HepG2 (cell line): ENCODE measurements around the gene NDE1. TPM values are rescaled to one million over a fixed set of nuclear protein-coding genes. Genes with fewer than 3 reads are reported as not detected.

Experiments
- BRD4 ChIP-seq: sonication (generic); formaldehyde crosslinking; IDR thresholded peaks from 2 replicates; pipeline ENCODE4 v1.4.0; 2020; ENCODE audit warnings: missing genetic modification reagents
- CBX5 ChIP-seq: sonication (generic); formaldehyde crosslinking; IDR thresholded peaks from 2 replicates; pipeline ENCODE4 v1.4.0; 2020; ENCODE audit warnings: missing genetic modification reagents, borderline replicate concordance
- ESRRA ChIP-seq: sonication (generic); formaldehyde crosslinking; IDR thresholded peaks from 2 replicates; pipeline ENCODE4 v1.5.1; 2020; ENCODE audit warnings: mild to moderate bottlenecking, low read depth, missing genetic modification reagents
- KLF6 ChIP-seq: IDR thresholded peaks from 2 replicates; pipeline ENCODE4 v1.8.0; 2016; ENCODE audit warnings: missing biosample characterization, missing genetic modification reagents
- NCOA5 ChIP-seq: sonication (generic); formaldehyde crosslinking; IDR thresholded peaks from 2 replicates; pipeline ENCODE4 v1.4.0; 2020; ENCODE audit warnings: missing genetic modification reagents
- PHF8 ChIP-seq: sonication (generic); formaldehyde crosslinking; IDR thresholded peaks from 2 replicates; pipeline ENCODE4 v1.5.0; 2020; ENCODE audit warnings: missing genetic modification reagents
- TCF12 ChIP-seq, 2 experiments: fragments of 450-650 bp in 1 of 2; sonication (generic) in 1 of 2; formaldehyde crosslinking in 1 of 2; IDR thresholded peaks; 2 replicates each; pipeline versions ENCODE4 v1.6.1 to v1.8.0; 2017 to 2022; ENCODE audit warnings: antibody characterized with exemption in 1 of 2, mild to moderate bottlenecking in 1 of 2, missing genetic modification reagents in 1 of 2, moderate library complexity in 1 of 2
- U2AF2 ChIP-seq: fragments of 200-400 bp; formaldehyde crosslinking; IDR thresholded peaks from 2 replicates; pipeline ENCODE4 v1.6.1; 2017; ENCODE audit warnings: low read depth, mild to moderate bottlenecking, low read length
- ZNF326 ChIP-seq: sonication (generic); formaldehyde crosslinking; IDR thresholded peaks from 2 replicates; pipeline ENCODE4 v1.4.0; 2020; ENCODE audit warnings: missing genetic modification reagents, borderline replicate concordance
- ZNF549 ChIP-seq: sonication (generic); formaldehyde crosslinking; IDR thresholded peaks from 2 replicates; pipeline ENCODE4 v1.5.0; 2020; ENCODE audit warnings: missing genetic modification reagents
- polyA plus RNA-seq, 8 experiments: library from polyadenylated mRNA; depleted of rRNA in 3 of 8; stranded (reverse) in 7 of 8; unstranded in 1 of 8; fragments of >200 nt; fragmentation: Illumina TruSeq in 4 of 8; extraction: Trizol in 4 of 8; gene quantifications; 2 replicates each; pipeline versions ENCODE4 v1.2.1 to v1.2.3, GENCODE V29; 2011 to 2016; ENCODE audit warnings: low read depth in 4 of 8, missing spikeins in 1 of 8, mixed read lengths in 1 of 8; ENCODE audit not compliant: insufficient read depth in 1 of 8
- total RNA-seq, 5 experiments: library from RNA; depleted of rRNA; stranded (reverse); fragments of >200 nt; fragmentation: Illumina TruSeq; extraction: Trizol; gene quantifications; 2 replicates each; pipeline ENCODE4 v1.2.3, GENCODE V29; 2016; ENCODE audit warnings: low read depth in 1 of 5
- TF ChIP-seq, protein P1 (sequence below): sonication (generic); formaldehyde crosslinking; IDR thresholded peaks from 2 replicates; pipeline ENCODE4 v1.5.0; 2020; ENCODE audit warnings: missing genetic modification reagents, mild to moderate bottlenecking, borderline replicate concordance
- TF ChIP-seq, protein P2 (sequence below): sonication (generic); formaldehyde crosslinking; conservative IDR thresholded peaks from 2 replicates; pipeline ENCODE4 v1.8.0; 2022; ENCODE audit warnings: mild to moderate bottlenecking, moderate library complexity, missing genetic modification reagents
- TF ChIP-seq, protein P3 (sequence below): sonication (generic); formaldehyde crosslinking; IDR thresholded peaks from 2 replicates; pipeline ENCODE4 v1.9.0; 2021; ENCODE audit warnings: missing genetic modification reagents, mild to moderate bottlenecking, borderline replicate concordance
- TF ChIP-seq, protein P4 (sequence below): sonication (generic); formaldehyde crosslinking; IDR thresholded peaks from 2 replicates; pipeline ENCODE4 v1.4.0; 2020; ENCODE audit warnings: mild to moderate bottlenecking, missing genetic modification reagents
- TF ChIP-seq, protein P5 (sequence below): sonication (generic); formaldehyde crosslinking; IDR thresholded peaks from one replicate; pipeline ENCODE4 v1.5.1; 2020; ENCODE audit warnings: mild to moderate bottlenecking, missing genetic modification reagents; ENCODE audit errors: not compliant biosample characterization

Gene NDE1
- total and polyA plus RNA-seq, 2 of the 13 experiments (the other 11 are each of a cell fraction or from before 2014, with no cell fraction given) = 40.9 to 72.5 TPM

DNA sequence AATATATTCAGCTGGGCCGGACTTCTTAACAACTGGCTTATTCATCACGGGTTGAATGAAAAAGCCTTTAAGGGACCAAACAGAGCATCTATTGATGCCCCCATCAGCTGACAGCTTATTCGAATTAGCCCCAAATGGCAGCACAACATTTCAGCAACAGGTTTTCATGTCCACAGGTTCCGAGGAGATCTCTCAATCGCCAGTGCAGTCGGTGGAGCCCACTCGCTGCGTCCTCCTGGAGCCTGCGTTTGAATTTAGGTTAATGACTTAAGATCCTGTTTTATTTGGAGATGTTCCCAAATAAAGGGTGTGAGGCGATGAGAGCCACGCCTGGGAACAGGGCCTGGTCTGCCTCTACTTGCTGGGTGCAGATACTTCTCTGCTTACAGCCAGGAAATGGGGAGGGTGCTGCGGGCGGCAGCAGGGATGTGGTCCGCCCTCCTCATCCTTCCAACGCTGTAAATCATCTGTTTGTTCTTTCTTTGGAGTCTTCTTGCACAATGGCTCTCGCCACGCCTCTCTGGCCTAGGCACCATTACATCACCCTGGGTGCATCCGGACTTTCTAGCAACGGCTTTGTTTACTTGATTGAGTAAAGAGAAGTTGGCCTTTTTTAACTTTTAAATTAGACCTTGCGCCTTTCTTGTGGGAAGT is 22.6 kb downstream of the NDE1 start (continued):
- TF ChIP-seq, protein P1, sequence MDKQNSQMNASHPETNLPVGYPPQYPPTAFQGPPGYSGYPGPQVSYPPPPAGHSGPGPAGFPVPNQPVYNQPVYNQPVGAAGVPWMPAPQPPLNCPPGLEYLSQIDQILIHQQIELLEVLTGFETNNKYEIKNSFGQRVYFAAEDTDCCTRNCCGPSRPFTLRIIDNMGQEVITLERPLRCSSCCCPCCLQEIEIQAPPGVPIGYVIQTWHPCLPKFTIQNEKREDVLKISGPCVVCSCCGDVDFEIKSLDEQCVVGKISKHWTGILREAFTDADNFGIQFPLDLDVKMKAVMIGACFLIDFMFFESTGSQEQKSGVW (CRISPR knock-in tag) = no peak
- TF ChIP-seq CBX5 (CRISPR knock-in tag) (peak; percentile 100), NCOA5 (CRISPR knock-in tag) (peak; percentile 17; the same call in 1 of the 2 replicates), ESRRA (CRISPR knock-in tag) (no peak), TCF12 (IDR thresholded peaks at IDR 0.05) (no peak), TCF12 (CRISPR knock-in tag; IDR thresholded peaks at IDR 0.05) (peak; percentile 94), ZNF326 (CRISPR knock-in tag) (no peak), PHF8 (CRISPR knock-in tag) (peak; percentile 61), BRD4 (CRISPR knock-in tag) (peak; percentile 92), KLF6 (CRISPR knock-in tag) (peak; percentile 98), U2AF2 (0 out of 2 replicates have a peak, but pooled peaks have one; percentile 27), ZNF549 (no peak)
- TF ChIP-seq, protein P2, sequence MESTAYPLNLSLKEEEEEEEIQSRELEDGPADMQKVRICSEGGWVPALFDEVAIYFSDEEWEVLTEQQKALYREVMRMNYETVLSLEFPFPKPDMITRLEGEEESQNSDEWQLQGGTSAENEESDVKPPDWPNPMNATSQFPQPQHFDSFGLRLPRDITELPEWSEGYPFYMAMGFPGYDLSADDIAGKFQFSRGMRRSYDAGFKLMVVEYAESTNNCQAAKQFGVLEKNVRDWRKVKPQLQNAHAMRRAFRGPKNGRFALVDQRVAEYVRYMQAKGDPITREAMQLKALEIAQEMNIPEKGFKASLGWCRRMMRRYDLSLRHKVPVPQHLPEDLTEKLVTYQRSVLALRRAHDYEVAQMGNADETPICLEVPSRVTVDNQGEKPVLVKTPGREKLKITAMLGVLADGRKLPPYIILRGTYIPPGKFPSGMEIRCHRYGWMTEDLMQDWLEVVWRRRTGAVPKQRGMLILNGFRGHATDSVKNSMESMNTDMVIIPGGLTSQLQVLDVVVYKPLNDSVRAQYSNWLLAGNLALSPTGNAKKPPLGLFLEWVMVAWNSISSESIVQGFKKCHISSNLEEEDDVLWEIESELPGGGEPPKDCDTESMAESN (CRISPR knock-in tag) = peak; percentile 77
- TF ChIP-seq, protein P3, sequence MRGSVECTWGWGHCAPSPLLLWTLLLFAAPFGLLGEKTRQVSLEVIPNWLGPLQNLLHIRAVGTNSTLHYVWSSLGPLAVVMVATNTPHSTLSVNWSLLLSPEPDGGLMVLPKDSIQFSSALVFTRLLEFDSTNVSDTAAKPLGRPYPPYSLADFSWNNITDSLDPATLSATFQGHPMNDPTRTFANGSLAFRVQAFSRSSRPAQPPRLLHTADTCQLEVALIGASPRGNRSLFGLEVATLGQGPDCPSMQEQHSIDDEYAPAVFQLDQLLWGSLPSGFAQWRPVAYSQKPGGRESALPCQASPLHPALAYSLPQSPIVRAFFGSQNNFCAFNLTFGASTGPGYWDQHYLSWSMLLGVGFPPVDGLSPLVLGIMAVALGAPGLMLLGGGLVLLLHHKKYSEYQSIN (CRISPR knock-in tag) = no peak
- TF ChIP-seq, protein P4, sequence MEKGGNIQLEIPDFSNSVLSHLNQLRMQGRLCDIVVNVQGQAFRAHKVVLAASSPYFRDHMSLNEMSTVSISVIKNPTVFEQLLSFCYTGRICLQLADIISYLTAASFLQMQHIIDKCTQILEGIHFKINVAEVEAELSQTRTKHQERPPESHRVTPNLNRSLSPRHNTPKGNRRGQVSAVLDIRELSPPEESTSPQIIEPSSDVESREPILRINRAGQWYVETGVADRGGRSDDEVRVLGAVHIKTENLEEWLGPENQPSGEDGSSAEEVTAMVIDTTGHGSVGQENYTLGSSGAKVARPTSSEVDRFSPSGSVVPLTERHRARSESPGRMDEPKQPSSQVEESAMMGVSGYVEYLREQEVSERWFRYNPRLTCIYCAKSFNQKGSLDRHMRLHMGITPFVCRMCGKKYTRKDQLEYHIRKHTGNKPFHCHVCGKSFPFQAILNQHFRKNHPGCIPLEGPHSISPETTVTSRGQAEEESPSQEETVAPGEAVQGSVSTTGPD (CRISPR knock-in tag) = no peak; the same call in 1 of the 2 replicates
- TF ChIP-seq, protein P5, sequence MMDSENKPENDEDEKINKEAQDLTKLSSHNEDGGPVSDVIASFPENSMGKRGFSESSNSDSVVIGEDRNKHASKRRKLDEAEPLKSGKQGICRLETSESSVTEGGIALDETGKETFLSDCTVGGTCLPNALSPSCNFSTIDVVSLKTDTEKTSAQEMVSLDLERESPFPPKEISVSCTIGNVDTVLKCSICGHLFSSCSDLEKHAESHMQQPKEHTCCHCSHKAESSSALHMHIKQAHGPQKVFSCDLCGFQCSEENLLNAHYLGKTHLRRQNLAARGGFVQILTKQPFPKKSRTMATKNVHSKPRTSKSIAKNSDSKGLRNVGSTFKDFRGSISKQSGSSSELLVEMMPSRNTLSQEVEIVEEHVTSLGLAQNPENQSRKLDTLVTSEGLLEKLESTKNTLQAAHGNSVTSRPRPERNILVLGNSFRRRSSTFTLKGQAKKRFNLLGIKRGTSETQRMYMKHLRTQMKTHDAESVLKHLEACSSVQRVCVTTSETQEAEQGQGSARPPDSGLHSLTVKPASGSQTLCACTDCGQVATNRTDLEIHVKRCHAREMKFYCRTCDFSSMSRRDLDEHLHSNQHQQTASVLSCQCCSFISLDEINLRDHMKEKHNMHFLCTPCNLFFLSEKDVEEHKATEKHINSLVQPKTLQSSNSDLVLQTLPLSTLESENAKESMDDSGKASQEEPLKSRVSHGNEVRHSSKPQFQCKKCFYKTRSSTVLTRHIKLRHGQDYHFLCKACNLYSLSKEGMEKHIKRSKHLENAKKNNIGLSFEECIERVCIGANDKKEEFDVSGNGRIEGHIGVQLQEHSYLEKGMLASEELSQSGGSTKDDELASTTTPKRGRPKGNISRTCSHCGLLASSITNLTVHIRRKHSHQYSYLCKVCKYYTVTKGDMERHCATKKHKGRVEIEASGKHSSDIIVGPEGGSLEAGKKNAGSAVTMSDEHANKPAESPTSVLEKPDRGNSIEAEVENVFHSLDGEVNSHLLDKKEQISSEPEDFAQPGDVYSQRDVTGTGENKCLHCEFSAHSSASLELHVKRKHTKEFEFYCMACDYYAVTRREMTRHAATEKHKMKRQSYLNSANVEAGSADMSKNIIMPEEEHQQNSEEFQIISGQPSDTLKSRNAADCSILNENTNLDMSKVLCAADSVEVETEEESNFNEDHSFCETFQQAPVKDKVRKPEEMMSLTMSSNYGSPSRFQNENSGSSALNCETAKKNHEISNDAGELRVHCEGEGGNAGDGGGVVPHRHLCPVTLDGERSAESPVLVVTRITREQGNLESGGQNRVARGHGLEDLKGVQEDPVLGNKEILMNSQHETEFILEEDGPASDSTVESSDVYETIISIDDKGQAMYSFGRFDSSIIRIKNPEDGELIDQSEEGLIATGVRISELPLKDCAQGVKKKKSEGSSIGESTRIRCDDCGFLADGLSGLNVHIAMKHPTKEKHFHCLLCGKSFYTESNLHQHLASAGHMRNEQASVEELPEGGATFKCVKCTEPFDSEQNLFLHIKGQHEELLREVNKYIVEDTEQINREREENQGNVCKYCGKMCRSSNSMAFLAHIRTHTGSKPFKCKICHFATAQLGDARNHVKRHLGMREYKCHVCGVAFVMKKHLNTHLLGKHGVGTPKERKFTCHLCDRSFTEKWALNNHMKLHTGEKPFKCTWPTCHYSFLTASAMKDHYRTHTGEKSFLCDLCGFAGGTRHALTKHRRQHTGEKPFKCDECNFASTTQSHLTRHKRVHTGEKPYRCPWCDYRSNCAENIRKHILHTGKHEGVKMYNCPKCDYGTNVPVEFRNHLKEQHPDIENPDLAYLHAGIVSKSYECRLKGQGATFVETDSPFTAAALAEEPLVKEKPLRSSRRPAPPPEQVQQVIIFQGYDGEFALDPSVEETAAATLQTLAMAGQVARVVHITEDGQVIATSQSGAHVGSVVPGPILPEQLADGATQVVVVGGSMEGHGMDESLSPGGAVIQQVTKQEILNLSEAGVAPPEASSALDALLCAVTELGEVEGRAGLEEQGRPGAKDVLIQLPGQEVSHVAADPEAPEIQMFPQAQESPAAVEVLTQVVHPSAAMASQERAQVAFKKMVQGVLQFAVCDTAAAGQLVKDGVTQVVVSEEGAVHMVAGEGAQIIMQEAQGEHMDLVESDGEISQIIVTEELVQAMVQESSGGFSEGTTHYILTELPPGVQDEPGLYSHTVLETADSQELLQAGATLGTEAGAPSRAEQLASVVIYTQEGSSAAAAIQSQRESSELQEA = peak; percentile 58
